ENCODE data around the gene IKZF2.

The IKZF2 gene

GRCh38 chr2:213046431-213046830 is 105.0 kb downstream of the IKZF2 start:
- TF ChIP-seq CTCF (IDR thresholded peaks at IDR 0.05) (no peak), ZFX (IDR thresholded peaks at IDR 0.05; ENCODE audit: borderline replicate concordance) (no peak)
- no peak overlapping the region for H3K27ac ChIP-seq

DNA sequence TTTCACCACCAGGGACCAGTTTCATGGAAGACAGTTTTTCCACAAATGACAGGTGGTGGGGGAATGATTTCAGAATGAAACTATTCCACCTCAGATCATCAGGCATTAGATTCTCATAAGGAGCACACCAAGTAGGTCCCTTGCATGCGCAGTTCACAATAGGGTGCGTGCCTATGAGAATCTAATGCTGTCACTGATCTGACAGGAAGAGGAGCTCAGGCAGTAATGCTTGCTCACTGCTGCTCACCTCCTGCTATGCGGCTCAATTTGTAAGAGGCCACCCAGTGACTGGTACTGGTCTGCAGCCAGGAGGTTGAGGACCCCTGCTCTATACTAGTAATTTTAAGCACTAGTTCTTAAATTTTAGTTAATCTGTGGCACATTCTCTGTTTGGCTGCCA is 107.8 kb downstream of the IKZF2 start:
- TF ChIP-seq CTCF (IDR thresholded peaks at IDR 0.05) (no peak), ZFX (IDR thresholded peaks at IDR 0.05; ENCODE audit: borderline replicate concordance) (no peak)
- H3K27ac ChIP-seq = no peak overlapping the region

GRCh38 chr2:213042262-213042661 is 109.2 kb downstream of the IKZF2 start:
- H3K27ac ChIP-seq = no peak overlapping the region
- TF ChIP-seq ZFX (IDR thresholded peaks at IDR 0.05; ENCODE audit: borderline replicate concordance) = no peak
- no peak for TF ChIP-seq CTCF (IDR thresholded peaks at IDR 0.05)

DNA sequence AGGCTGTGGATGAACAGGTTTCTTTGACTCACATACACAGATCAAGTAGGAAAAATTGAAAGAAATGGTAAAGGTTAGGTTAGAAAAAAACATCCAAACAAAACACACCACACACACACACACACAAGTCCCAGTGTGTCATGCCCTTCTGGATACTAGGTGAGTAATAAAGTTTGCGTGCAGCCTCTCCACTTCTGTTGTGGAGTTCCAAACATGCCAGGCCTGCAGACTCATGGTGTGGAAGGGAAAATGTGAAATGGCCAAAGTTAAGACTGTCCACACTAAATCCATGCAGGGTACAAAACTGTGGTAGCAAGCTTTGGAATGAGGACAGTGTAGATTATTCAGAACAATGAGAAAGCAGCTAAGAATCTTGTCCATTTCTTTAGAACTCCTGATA is 114.6 kb downstream of the IKZF2 start:
- H3K27ac ChIP-seq = no peak overlapping the region
- TF ChIP-seq ZFX (IDR thresholded peaks at IDR 0.05; ENCODE audit: borderline replicate concordance) (no peak), CTCF (IDR thresholded peaks at IDR 0.05) (no peak)

GRCh38 chr2:213034585-213034984 is 116.8 kb downstream of the IKZF2 start:
- no peak for TF ChIP-seq CTCF (IDR thresholded peaks at IDR 0.05)
- TF ChIP-seq ZFX (IDR thresholded peaks at IDR 0.05; ENCODE audit: borderline replicate concordance) = no peak
- H3K27ac ChIP-seq = no peak overlapping the region

DNA sequence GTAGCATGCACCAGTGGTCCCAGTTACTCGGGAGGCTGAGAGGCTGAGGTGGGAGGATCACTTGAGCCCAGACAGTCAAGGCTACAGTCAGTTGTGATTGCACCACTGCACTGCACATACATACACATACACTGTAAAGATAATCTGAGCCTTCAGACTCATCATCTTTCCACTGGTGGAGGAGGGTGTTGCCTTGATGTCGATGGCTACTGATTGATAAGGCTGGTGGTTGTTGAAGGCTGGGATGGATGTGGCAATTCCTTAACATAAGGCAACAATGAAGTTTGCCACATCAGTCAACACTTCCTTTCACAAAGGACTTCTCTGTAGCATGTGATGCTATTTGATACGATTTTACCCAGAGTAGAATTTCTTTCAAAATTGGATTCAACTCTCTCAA is 118.8 kb downstream of the IKZF2 start:
- no peak overlapping the region for H3K27ac ChIP-seq
- TF ChIP-seq ZFX (IDR thresholded peaks at IDR 0.05; ENCODE audit: borderline replicate concordance) = no peak
- no peak for TF ChIP-seq CTCF (IDR thresholded peaks at IDR 0.05)

GRCh38 chr2:213022987-213023386 is 128.4 kb downstream of the IKZF2 start:
- TF ChIP-seq CTCF (IDR thresholded peaks at IDR 0.05) = no peak
- no peak for TF ChIP-seq ZFX (IDR thresholded peaks at IDR 0.05; ENCODE audit: borderline replicate concordance)
- H3K27ac ChIP-seq = no peak overlapping the region
